Measurements from ENCODE around the gene ACTL7A.

DNA sequence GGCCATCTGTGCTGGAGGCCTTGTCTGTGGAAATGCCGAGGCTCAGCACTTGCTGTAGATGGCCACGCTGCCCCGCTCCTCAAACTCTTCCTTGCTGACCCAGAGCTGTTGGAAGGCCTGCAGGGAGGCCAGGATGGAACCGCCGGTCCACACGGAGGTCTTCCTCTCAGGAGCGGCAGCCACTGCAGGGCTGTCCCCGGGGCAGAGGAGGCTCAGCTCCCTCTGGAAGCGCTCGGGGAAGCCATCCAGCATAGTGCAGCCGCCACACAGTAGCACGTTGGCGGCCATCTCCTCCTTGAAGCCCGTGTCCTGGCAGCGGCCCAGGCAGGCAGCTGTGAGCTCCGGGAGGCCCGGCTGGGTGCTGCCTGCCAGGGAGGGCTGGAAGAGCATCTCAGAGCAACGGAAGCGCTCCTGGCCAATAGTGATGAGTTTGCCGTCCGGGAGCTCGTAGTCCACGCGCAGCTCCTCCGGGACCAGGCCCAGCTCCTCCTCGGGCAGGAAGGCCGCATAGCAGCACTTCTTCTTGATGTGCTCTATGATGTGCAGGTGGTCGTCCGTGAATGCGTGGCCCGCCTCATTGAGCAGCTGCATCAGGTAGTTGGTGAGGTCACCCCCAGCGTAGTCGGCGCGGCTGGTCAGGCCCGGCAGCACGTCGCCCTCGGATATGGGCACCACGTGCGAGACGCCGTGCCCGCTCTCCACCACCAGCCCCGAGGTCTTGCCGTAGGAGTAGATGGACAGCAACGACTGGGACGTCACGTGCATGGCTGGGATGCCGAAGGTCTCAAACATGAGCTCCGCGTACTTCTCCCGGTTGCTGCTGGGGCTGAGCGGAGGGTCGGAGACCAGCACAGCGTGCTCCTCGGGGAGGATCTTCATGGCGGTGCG, 7.2 kb upstream of the ACTL7A start:
- TF ChIP-seq, protein P1, sequence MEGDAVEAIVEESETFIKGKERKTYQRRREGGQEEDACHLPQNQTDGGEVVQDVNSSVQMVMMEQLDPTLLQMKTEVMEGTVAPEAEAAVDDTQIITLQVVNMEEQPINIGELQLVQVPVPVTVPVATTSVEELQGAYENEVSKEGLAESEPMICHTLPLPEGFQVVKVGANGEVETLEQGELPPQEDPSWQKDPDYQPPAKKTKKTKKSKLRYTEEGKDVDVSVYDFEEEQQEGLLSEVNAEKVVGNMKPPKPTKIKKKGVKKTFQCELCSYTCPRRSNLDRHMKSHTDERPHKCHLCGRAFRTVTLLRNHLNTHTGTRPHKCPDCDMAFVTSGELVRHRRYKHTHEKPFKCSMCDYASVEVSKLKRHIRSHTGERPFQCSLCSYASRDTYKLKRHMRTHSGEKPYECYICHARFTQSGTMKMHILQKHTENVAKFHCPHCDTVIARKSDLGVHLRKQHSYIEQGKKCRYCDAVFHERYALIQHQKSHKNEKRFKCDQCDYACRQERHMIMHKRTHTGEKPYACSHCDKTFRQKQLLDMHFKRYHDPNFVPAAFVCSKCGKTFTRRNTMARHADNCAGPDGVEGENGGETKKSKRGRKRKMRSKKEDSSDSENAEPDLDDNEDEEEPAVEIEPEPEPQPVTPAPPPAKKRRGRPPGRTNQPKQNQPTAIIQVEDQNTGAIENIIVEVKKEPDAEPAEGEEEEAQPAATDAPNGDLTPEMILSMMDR (IDR thresholded peaks at IDR 0.05) = no peak
- TF ChIP-seq POLR2A (IDR thresholded peaks at IDR 0.05) = no peak
